AG20443 (cell line): Measurements from ENCODE around the gene LAIR2.
"Not testable (repeated sequence)": the region's sequence is repeated elsewhere in the genome, so short reads cannot be mapped to it uniquely, and the experiment has no call there.

Source experiments
- DNase-seq: peaks from one replicate; pipeline ENCODE4 v3.0.0; 2012; ENCODE audit warnings: low spot score, mixed read lengths

LAIR2 gene

DNA sequence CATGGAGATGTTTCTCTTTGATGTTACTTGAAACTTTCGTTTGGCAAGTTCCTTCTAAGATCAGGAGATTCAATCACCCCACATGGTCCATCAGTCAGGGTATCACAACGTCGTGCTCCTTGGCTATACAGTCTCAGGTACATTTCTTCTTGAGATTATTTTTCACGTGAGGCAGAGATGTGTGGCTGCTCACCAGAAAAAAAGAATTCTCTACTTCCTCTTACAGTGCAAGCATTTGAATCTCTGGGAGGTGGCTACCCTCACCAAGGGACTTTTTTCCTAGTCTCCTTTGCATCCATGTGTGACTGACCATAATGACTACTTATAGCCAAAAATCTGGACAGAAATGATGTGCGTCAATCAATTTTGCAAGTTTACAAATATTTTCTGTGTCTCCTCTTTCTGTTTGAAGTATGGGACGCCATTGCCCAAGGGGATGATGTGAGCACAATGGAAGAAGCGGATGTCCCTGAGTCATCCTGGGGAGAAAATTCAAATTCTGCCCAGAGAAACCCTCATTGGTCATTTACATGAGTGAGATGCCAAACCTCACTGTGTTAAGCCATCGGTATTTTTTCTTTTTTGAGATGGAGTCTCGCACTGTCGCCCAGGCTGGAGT, 8.6 kb upstream of the LAIR2 start:
- DNase-seq: no peak

DNA sequence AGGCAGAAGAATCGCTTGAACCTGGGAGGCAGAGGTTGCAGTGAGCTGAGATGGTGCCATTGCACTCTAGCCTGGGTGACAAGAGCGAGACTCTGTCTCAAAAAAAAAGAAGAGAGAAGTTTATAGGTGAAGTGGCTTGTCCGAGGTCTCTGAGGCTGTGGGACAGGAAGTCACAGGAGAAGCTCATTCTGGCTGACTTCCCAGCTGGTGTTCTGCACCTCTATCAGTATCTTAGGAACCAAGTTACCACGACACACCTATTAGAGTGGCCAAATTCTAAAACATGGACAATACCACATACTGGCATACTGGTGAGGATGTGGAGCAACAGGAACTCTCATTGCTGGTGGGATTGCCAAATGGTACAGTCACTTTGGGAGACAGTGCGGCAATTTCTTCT, 7.3 kb upstream of the LAIR2 start:
- not testable (repeated sequence) for DNase-seq

DNA sequence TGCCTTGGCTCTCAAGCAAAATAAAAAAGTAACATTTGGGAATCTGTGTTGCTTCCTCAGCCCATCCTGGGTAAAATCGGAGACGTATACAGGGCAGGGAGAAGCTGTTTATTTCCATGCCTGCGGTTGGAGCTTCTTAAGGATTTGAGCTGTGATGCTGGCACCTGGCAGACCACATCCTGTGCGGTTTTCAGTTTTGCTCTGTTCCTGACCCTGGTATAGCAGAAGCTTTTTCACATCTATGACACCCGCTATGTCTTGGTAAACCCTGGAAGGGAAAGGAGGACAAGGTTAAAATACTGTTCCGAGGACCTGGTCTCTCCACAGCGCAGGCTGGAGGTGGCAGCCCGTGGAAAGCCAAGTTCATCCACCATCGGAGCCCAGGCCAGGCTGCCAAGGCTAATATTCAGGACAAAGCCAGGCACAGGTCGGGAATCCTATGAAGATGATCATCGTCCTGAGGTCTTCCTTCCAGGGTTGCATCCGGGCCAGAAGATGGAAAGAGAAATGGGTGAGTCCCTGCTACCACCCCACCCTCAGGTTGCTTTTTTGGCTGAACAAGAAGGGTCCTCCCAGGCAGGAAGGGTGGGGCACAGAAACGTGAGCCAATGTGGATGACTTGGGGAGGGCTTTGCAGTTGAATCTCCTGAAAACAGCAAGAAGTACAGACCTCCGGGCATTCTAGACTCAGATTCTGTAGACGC, 4.7 kb upstream of the LAIR2 start:
- DNase-seq: not testable (repeated sequence)

DNA sequence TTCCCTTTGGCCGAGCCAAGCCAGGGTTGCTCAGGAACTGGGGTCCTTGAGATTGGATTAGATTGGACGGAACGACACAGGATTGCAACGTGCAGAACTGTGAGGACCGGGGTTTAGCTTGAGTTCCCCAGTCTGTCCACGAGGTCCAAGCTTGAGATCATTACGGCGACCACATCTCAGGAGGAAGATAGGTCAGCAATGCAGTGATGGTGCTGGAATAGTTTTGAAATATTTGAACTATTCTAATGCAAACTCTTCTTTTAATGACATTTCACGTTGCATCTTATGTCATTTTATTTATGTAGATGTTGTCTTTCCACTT, 4.2 kb upstream of the LAIR2 start:
- DNase-seq: not testable (repeated sequence)

DNA sequence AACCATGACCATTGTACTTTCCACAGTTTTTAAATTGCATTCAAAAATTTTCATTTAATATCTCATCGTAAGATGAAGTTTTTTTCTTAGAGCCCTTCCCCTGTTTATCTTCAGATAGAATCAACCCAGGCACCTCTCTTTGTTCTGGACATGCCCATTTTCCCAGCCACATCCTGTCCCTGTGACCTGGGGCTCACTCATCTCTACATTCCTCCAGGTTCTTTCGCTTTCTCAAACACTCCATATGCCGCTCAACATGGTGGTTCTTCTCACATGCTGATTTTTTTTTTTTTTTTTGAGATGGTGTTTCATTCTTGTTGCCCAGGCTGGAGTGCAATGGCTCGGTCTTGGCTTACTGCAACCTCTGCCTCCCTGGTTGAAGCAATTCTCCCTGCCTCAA, 2.9 kb downstream of the LAIR2 start:
- not testable (repeated sequence) for DNase-seq

DNA sequence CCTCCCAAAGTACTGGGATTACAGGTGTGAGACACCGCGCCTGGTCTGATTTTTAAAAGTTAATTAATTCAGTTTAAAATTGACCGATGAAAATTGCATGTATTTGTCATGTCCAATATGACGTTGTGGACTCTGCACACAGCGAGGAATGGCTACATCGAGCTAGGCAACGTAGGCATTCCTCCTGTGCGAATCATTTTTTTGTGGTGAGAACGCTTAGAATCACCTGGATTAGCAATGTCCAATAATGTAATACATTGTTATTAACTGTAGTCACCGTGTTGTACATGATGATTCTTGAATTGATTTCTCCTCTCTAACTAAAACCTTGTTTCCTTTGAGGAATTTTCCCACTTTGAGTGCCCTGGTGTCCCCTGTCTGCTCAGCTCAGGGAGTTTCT, 3.4 kb downstream of the LAIR2 start:
- DNase-seq: no peak

DNA sequence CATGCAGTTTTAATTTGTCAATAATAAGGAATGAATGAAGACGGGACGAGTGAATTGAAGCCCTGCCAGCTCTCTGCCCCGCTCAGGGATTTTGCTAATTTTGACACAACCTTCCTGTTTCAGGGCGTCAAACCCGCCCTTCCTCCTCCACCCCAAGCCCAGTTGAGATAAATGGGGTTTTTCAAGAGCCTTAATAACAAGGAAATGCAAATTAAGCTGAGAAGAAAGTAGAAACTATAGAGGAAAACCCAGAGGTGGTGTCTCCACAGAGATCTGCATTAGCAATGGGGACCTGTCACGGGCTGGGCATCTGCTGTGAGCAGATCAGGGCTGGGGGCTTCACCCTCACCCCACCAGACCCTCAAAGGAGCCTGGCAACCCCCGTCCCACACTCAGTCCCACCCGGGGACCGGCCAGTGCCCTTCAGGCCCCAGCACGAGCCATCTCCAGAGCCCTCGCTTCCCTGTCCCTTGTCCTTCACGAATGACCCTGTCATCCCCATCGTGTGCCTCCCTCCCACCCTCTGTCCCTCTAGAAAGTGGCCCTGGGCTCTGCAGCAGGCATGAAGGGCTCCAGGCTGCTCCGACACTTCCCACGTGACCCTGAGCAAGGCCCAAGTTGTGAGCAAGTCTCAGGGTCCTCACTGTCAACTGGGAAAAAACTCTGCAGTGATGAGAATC, 4.5 kb downstream of the LAIR2 start:
- not testable (repeated sequence) for DNase-seq

DNA sequence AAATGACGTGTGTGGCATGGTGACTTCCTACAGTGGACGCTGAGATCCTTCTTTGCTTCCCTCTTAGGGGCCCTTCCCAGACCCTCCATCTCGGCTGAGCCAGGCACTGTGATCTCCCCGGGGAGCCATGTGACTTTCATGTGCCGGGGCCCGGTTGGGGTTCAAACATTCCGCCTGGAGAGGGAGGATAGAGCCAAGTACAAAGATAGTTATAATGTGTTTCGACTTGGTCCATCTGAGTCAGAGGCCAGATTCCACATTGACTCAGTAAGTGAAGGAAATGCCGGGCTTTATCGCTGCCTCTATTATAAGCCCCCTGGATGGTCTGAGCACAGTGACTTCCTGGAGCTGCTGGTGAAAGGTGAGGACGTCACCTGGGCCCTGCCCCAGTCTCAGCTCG, 5.2 kb downstream of the LAIR2 start:
- no peak for DNase-seq

DNA sequence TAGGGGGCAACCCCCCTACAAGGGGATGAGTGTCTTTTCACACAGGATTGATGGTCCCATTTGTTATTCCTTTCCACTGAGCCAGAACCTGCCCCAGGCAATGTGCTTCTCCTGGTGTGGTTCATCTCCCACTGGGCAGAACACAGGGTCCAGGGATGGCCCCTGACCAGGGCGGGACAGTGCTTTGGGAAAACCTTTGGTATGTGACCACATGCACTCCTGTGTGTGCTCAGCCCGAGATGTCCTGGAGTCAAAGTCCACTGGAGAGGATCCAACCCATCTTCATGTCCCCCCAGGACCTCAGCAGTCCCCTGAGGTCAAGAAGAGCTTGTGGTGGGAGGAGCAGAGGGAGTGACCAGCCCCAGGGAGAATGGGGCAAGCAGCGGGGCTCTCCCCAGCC, 5.9 kb downstream of the LAIR2 start:
- not testable (repeated sequence) for DNase-seq

DNA sequence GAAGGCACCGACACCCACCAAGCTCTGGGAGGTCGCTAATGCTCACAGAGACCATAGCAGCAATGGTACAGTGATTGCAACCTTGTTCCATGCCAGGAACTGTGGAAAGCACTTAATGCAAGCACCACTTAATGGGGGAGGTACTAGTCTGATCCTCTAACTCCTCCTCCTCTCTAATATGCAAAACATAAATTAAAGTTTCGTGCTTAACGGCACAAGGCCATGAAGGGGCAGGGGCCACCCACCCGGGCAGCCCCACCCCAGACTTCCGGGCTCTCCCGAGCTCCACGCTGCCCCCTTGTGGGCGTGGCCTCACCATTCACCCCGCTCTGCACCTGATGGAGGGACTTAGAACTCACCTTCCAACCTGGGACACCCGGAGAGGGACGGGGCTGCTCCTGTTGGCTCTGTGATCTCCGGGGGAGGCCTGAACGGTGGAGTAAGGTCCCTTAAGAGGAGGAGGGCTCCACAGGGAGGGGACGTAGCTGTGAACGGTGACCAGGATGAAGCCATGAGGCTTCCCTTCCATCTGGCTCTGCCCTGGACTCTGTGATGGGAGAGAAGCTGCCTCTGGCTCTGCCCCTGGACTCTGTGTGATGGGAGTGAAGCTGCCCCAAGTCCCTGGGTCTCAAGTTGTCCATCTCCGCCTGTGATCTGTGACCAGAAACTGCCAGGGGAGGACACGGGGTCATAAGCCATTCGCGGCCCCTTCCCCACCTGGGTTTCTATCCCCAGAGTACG, 6.7 kb downstream of the LAIR2 start:
- DNase-seq: not testable (repeated sequence)

DNA sequence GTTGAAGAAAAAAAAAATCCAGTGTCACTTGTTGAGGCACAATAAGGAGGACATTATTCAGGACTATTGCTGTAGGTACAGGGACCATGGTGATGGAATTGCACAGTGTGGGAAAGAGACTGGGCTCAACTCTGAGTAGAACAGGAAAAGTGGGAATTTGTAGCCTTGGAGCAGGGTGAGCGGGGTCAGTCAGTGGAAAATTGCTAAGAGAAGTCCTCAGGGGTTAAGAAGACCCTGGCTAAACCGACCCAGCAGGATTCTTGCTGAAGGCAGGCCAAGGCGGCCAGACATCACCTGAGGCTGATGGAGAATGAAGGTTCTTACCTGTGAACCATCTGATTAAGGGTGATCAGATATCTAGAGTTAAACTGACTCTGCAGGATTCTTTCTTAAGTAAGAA, 12.5 kb downstream of the LAIR2 start:
- DNase-seq: no peak

DNA sequence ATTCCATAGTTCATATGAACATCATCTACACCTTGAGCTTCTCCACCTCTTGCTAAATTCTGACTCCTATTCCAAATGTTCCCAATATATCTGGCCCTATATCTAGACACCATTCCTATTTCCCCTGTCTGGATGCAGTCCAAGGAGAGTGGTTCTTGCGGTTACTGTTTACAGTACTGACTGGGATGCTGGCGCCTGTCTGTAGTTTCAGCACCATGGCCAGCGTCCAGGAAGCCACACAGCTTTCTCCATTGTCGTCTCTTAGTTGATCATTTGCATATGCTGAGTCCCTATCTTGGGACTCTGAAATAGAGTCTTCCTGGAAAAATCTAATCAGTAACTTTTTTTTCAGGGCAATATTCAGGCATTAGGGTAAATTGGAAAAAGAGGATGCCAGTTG, 14.9 kb downstream of the LAIR2 start:
- DNase-seq: peak; percentile 55

DNA sequence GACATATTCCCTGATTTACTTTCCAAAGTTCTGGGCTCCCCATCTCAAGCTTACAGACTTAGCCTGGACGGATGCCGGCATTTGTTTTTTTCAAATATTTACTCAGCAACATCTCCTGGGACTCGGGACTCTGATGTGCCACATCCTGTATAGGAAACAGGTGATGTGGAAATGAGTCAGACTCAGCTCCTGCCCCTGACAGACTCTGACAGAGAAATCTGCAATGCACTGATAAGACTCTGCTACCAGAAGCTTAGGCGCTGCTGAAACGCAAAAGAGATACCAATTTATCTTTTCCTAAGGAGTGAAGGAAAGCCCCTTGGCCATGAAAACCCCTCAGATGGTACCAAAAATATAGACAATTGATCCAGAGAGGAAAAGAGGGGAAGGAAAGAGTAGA, 16.2 kb downstream of the LAIR2 start:
- DNase-seq: no peak

DNA sequence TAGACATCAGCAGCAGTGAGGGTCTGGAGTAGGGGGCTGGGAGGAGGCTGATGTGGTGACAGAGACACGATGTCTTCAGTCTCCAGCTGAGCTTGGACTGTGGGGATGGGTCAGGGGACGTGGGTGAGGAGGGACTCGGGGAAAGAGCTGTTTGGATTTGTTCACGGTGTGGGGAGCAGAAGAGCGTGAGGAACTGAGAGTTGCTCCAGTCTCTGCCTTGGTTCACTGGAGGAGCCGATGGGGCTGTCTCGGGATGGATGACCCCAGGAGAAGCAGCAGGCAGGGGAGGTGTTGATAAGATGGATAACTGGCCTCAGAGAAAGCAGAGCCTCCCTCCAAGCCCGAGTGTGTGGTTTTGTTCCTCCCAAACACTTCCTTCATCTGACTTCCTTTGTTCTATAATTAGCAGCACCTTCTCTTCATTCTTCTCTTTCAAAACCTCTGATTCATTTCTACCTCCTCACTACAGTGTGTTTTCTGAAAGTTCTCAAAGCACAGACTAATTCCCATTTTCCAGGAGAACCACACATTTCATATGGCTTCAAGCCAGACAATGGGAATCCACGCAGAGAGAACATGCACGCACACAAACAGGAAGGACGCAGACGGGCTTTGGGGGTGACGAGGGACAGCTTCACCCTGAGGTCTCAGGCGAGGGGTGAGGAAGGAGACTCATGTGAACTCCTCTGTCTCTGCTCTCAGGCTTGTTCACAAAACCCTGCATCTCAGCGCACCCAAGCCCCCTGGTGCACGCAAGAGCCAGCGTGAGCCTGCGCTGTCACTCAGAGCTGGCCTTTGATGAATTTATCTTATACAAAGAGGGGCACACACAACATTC, 18.6 kb downstream of the LAIR2 start:
- no peak for DNase-seq

DNA sequence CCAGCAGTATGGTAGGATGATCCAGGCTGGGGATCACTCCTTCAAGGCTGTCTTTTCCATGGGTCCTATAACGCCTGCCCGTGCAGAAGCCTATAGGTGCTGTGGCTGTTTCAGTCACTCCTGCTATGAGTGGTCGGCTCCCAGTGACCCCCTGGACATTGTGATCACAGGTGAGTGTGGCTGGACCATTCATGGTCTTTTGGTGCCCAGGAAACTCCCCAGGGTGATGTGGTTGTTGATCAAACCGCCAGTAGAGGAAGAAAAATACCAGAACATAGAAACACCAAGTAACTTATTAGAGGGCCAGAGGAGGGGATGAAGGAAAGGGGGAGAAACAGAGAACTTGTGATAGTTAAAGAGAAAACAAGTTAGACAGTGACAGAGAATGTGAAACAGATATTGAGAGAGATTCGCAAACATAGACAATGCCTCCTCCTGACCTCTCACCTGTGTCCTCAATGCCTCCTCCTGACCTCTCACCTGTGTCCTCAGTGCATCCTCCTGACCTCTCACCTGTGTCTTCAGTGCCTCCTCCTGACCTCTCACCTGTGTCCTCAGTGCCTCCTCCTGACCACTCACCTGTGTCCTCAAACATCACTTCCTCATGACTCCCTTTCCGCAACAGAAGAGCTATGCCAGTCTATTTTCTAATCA, 19.4 kb downstream of the LAIR2 start:
- no peak for DNase-seq

DNA sequence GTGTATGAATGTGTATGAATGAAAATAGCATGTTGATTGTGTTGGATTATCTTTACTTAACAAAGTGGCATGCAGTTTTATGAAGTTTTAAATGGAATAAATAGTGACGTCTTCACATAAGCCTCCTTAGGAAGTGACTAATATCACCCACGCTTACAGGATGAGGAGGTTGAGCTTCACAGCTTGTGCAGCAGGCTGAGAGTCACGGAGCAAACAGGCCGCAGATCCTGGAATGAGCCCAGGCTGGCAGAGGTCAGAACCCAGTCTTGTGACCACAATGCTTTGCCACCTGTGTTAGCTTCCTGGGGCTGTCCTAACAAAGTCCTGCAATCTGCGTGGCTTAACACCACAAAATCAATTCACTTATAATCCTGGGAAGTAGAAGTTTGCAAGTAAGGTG, 20.8 kb downstream of the LAIR2 start:
- DNase-seq: peak; percentile 20

DNA sequence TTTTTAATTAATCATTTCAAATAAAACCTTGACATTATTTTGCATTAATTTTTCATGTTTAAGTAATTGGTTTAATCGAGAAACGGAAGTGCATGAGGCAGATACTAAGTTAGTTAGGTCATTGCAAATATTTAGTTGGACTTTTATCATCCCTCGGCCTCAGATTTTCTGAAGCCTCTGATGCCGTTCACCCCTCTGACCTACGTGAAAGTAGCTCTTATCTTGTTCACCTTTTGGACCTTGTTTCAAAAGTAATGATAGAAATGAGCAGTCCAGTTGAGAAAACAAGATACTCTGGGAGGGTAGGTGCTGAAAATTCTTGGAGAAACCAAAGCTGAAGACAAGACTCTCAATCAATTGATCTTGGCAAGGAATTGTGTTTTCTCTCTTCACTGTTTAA, 23.0 kb downstream of the LAIR2 start:
- no peak for DNase-seq

DNA sequence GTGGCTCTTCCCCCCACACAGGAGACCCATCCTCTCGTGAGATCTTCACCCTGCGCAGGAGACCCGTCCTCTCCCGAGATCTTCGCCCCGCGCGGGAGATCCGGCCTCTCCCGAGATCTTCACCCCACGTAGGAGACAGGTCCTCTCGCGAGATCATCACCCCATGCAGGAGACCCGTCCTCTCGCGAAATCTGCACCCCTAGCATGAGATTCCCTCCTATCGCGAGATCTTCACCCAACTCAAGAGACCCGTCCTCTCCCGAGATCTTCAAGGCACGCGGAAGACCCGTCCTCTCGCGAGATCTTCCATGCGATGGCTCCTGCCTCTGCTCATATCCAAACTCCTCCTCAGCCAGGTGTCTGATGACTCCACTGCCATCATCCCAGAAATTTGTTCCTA, 24.3 kb downstream of the LAIR2 start:
- DNase-seq: no peak

DNA sequence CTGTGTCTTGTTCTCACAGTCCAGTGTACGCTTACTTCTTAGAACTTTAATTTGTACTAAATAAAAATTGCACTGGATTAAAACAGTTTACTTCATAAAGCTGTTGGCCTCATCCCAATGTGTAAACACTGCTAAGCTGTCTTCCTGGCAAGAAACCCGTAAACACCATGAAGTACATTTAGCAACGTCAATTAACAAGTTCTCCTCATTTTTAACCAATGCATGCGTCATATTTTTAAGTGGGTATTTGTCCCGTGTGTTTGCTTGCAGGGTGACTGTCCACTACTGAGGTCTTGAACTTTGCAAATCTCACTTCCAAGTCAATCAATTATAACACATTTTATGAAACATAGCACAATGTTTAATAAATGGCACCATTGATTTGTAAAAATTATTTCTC, 28.2 kb downstream of the LAIR2 start:
- no peak for DNase-seq

DNA sequence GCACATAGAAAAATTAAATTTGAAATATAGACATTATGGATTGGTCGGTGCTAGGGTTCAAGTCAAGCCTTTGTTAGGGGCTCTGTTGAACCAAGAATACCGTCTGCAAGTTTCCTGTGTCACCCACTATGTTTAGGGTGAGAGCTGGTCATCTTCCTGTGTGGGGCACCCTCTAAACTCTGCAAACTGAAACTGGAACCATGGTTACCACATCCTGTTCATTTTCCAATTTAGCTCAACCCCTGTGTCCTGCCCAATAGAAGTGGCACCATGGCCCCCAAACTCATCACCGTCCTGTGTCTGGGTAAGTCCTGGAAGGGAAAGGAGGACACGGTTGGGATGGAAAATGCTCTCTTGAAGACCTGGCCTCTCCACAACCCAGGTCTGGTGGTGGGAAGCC, 29.9 kb downstream of the LAIR2 start:
- DNase-seq: no peak

DNA sequence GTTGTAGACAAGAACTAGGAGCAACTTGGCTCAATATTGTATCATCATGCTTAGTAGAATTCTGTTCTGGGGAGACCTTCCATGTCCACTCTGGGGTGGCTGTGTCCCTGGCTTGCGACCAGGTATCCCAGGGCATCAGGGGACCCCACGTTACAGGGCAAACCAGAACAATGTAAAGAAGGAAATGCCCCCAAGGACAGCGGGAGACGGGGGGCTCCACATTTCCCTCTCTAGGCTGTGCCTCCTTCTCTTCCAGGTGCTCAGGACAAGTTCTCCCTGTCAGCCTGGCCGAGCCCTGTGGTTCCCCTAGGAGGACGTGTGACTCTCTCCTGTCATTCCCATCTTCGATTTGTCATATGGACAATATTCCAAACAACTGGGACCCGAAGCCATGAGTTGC, 30.8 kb downstream of the LAIR2 start:
- DNase-seq: no peak

DNA sequence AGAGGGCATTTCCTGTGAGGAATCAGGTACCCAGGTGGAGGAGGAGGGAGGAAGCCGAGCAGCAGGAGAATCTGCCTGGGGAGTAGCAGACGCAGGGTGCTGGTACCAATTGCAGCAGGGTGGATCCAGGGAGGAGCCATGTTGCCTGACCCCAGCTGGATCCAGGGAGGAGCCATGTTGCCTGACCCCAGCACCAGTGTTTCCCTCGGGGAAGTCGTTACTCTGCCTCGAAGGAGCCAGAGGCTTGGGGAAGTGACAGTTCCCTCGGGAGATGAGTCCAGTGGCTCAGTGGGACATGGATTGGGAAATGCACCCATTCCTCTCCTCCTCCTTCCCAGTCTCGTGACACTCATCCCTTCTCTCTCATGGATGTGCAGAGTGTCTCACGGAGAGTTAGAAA, 31.5 kb downstream of the LAIR2 start:
- no peak for DNase-seq
